ENCODE data around the gene CD4.

GRCh38 chr12:6807170-6807569 is 17.8 kb downstream of the CD4 start:
- TF ChIP-seq RAD21 (IDR thresholded peaks at IDR 0.05) (no peak), CTCF (IDR thresholded peaks at IDR 0.05; ENCODE audit: low read depth, low read length, missing input control) (no peak), MAX (IDR thresholded peaks at IDR 0.05) (no peak), YY1 (IDR thresholded peaks at IDR 0.05) (no peak), EGR1 (IDR thresholded peaks at IDR 0.05; ENCODE audit: low read depth in 2 of 2) (no peak), REST (IDR thresholded peaks at IDR 0.05) (no peak), GABPA (IDR thresholded peaks at IDR 0.05 in 1 of 2, conservative IDR thresholded peaks at IDR 0.05 in 1 of 2) (no peak), ZBTB33 (IDR thresholded peaks at IDR 0.05) (no peak), HNF4G (IDR thresholded peaks at IDR 0.05) (no peak), NR2F2 (IDR thresholded peaks at IDR 0.05) (no peak), TAF1 (conservative IDR thresholded peaks at IDR 0.05) (no peak), FOXA1 (IDR thresholded peaks at IDR 0.05) (no peak)

Data from liver (tissue), 3 donors.